Neural crest cell (in vitro differentiated cells): ENCODE data around the gene OR1L8. TPM values are rescaled to one million over a fixed set of nuclear protein-coding genes. Genes with fewer than 3 reads are reported as not detected.
"Not testable (repeated sequence)": the region's sequence is repeated elsewhere in the genome, so short reads cannot be mapped to it uniquely, and the experiment has no call there.

Experiments
- DNase-seq: peaks from one replicate; pipeline ENCODE4 v3.0.0; 2021; ENCODE audit warnings: low read depth, mixed read lengths, low spot score
- H3K27ac Mint-ChIP-seq: one replicate; pipeline ENCODE4 v1.8.0; 2021; ENCODE audit warnings: mild to moderate bottlenecking, mixed read lengths; ENCODE audit not compliant: unreplicated experiment
- H3K27me3 Mint-ChIP-seq: 2 replicates; pipeline ENCODE4 v1.8.0; 2021; ENCODE audit warnings: low read depth, mild to moderate bottlenecking, mixed read lengths
- H3K36me3 Mint-ChIP-seq: 2 replicates; pipeline ENCODE4 v1.8.0; 2021; ENCODE audit warnings: low read depth, mild to moderate bottlenecking, mixed read lengths
- H3K4me1 Mint-ChIP-seq: 2 replicates; pipeline ENCODE4 v1.8.0; 2021; ENCODE audit warnings: mixed read lengths
- H3K4me3 Mint-ChIP-seq: one replicate; pipeline ENCODE4 v1.8.0; 2021; ENCODE audit warnings: mild to moderate bottlenecking, mixed read lengths
- H3K9me3 Mint-ChIP-seq: 2 replicates; pipeline ENCODE4 v1.8.0; 2021; ENCODE audit warnings: mixed read lengths
- CTCF ChIP-seq: fragments of 200-600 bp; sonication (generic); conservative IDR thresholded peaks from 2 replicates; pipeline ENCODE4 v1.5.0; 2021; ENCODE audit warnings: antibody characterized with exemption, mild to moderate bottlenecking
- total RNA-seq: library from RNA; stranded (reverse); gene quantifications from 2 replicates; pipeline ENCODE4 v1.2.1, GENCODE V29; 2021

The OR1L8 gene
- total RNA-seq, 1 donor from 2014 or later, result not detected

- Mint-ChIP-seq H3K27me3 (peaks cover 36% of the 10 kb centered on the region), H3K36me3 (peaks cover 3% of the 10 kb centered on the region), H3K4me3 (no peak overlapping the region), H3K27ac (no peak overlapping the region), H3K4me1 (no peaks in the 10 kb centered on the region), H3K9me3 (peaks cover 22% of the 10 kb centered on the region)
- no peak for DNase-seq
- no peak for TF ChIP-seq CTCF
Observed at GRCh38 chr9:122536134-122536533, 47.0 kb downstream of the OR1L8 start.

GRCh38 chr9:122531157-122531556 is 52.0 kb downstream of the OR1L8 start:
- H3K36me3 Mint-ChIP-seq, DNase-seq, H3K4me1 Mint-ChIP-seq, H3K4me3 Mint-ChIP-seq: not testable (repeated sequence)
- Mint-ChIP-seq H3K27ac (peak overlapping the region; percentile 28), H3K27me3 (peaks cover 43% of the 10 kb centered on the region), H3K9me3 (peaks cover 26% of the 10 kb centered on the region)

GRCh38 chr9:122527193-122527592 is 56.0 kb downstream of the OR1L8 start, which contains the start of gene OR1N1:
Gene OR1N1 (minus strand): TSS chr9:122527293. CDS start chr9:122527293, 0 bp downstream.
- TF ChIP-seq CTCF, result no peak
- H3K4me1 Mint-ChIP-seq, result no peaks in the 10 kb centered on the region
- no peak for DNase-seq
- no peak within 1 kb of the TSS for H3K4me3 Mint-ChIP-seq
- no peak within 1 kb of the TSS for H3K27ac Mint-ChIP-seq
- H3K9me3 Mint-ChIP-seq, result peaks cover 26% of the 10 kb centered on the region
- H3K27me3 Mint-ChIP-seq, result peaks cover 18% of the 10 kb centered on the region
- no peaks in the 10 kb centered on the region for H3K36me3 Mint-ChIP-seq

GRCh38 chr9:122526602-122527001 is 56.6 kb downstream of the OR1L8 start:
- Mint-ChIP-seq H3K36me3 (no peaks in the 10 kb centered on the region), H3K9me3 (peaks cover 26% of the 10 kb centered on the region), H3K4me3 (no peak overlapping the region), H3K27me3 (peaks cover 17% of the 10 kb centered on the region), H3K4me1 (no peaks in the 10 kb centered on the region), H3K27ac (no peak overlapping the region)
- TF ChIP-seq CTCF, result no peak
- DNase-seq, result no peak

- no peak for DNase-seq
- H3K27ac Mint-ChIP-seq, result no peak overlapping the region
- H3K36me3 Mint-ChIP-seq, result no peaks in the 10 kb centered on the region
- H3K4me3 Mint-ChIP-seq, result no peak overlapping the region
- H3K9me3 Mint-ChIP-seq, result peaks cover 11% of the 10 kb centered on the region
- H3K27me3 Mint-ChIP-seq, result peaks cover 11% of the 10 kb centered on the region
- no peaks in the 10 kb centered on the region for H3K4me1 Mint-ChIP-seq
- no peak for TF ChIP-seq CTCF
Observed at GRCh38 chr9:122519376-122519775, 63.8 kb downstream of the OR1L8 start.

- H3K4me3 Mint-ChIP-seq, result no peak within 1 kb of the TSS
- no peaks in the 10 kb centered on the region for H3K4me1 Mint-ChIP-seq
- H3K27ac Mint-ChIP-seq, result no peak within 1 kb of the TSS
- H3K9me3 Mint-ChIP-seq, result peaks cover 12% of the 10 kb centered on the region
- peaks cover 14% of the 10 kb centered on the region for H3K27me3 Mint-ChIP-seq
- no peaks in the 10 kb centered on the region for H3K36me3 Mint-ChIP-seq
- TF ChIP-seq CTCF, result no peak
- no peak for DNase-seq
Observed at GRCh38 chr9:122518841-122519240, 64.3 kb downstream of the OR1L8 start, which contains the start of gene OR1J4. Gene OR1J4 (plus strand): TSS chr9:122519141. CDS start chr9:122519141, 0 bp downstream.
